Measurements from ENCODE around the gene CDT1.

GRCh38 chr16:88830258-88830657 lies 26.7 kb downstream of the CDT1 start:
- TF ChIP-seq CTCF (IDR thresholded peaks at IDR 0.05) (no peak), POLR2AphosphoS5 (IDR thresholded peaks at IDR 0.05) (no peak), POLR2A (IDR thresholded peaks at IDR 0.05) (no peak), EP300 (IDR thresholded peaks at IDR 0.05) (no peak)
